Right hindlimb (tissue), 1 donor: ENCODE measurements around the gene H2BK1.

Experiments used
- DNase-seq: peaks from one replicate; pipeline ENCODE4 v3.0.0-alpha.2; 2018

Gene H2BK1

DNA sequence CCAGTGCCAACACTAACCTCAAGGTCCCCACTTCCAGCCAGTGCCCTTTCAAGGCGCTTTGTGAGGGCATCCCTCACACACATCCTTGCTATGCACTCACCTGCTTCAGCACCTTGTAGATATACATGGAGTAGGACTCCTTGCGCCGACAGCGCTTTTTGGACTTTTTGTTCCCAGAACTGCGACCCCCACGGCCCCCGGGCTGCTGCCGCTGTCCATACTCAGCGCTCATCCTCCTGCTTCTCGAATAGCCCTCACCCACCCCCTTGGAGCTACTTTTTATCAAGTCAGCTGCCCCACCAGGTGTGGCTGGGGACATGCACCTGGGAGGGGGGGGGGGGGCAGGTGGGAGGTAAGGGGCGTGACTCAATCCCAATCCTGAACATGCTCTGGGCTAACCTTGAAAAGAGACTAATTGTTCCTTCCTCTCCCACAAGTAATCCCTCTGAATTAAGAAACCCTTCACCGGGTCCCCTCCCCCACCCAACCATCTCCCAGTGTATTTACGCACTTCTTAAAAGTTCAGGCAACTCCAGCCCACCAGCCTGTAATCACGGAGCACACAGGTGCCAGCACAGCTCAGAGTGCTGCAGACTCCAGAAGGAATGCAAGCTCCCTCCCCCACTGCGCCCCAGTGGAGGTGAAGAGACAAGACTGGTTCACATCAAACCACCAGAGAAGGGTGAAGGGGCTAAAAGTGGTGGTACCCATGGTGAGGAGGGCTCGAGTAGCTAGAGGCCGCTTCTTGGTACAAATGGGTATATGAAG is at the start of gene H2BK1:
Gene H2BK1, minus strand, starts transcription at position 402 of the 768 bp plus-strand sequence. Its CDS starts 170 bp downstream, at position 232.
- no peak for DNase-seq

DNA sequence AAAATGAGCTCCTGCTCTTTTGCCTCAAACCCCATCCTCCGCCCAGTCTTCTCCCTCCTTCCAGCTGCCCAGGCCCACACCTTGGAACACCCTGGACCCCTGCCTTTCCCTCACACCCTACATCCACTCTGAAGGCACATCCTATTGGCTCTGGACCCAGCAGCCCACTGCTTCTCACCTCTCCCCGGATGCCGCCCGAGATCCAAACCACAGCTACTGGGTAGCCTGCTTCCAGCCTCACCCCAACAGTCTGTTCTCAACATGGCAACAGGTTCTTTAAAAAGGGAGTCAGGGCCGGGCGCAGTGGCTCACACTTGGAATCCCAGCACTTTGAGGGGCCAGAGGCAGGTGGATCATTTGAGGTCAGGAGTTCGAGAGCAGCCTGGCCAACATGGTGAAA is 47.7 kb upstream of the H2BK1 start:
- DNase-seq = no peak

GRCh38 chr7:151256410-151257045 is 46.2 kb upstream of the H2BK1 start:
- no peak for DNase-seq

GRCh38 chr7:151255390-151255789 is 45.1 kb upstream of the H2BK1 start:
- DNase-seq = no peak

GRCh38 chr7:151254851-151255250 is 44.6 kb upstream of the H2BK1 start:
- no peak for DNase-seq

GRCh38 chr7:151254316-151254715 is 44.0 kb upstream of the H2BK1 start:
- DNase-seq = no peak

DNA sequence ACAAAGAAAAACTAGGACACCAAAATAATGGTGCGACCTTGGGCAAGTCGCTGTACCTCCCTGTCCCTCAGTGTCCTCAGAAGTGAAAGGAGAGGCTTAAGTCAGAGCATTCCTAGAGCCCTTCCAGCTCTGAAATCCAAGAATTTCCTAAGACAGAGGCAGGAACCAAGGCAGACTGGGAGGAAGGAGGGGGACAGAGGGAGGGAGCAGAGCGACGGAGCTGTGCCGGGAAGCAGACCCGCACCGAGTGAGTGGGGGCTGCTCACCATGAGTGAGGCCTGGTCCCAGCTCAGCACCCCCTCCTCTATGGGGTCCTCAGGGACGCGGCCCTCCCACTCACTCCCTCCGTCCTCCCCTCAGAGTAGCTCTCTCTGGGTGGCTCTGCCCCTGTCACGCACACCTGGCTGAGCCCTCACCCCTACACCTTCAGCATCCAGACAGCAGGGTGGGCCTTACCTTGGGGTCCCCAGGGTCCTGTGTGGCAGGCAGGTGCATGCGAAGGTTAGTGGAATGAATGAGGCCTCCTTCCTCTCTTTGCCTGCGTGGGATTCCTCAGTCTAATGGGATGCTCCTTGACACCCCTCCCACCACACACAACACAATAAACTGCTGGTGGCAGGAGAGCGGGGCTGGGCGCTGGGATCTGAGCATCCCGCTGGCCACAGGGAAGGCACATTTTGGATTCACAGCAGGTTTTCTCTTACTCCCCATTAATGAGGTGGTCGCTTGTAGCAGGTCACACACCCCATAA is 42.8 kb upstream of the H2BK1 start:
- DNase-seq = no peak

DNA sequence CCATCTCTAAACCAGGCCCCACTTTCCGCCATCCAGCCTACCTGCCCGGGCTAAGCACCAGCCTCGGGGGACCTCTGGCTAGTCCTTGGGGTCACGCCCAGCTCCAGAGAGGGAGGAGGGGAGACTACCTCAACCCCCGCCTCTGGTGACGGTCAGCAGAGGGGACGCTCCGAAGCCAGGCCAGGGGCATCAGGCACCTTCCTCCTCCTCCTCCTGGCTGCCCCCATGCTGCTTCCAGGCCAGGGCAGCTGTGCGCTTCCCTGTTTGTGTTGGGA is 42.2 kb upstream of the H2BK1 start:
- no peak for DNase-seq

DNA sequence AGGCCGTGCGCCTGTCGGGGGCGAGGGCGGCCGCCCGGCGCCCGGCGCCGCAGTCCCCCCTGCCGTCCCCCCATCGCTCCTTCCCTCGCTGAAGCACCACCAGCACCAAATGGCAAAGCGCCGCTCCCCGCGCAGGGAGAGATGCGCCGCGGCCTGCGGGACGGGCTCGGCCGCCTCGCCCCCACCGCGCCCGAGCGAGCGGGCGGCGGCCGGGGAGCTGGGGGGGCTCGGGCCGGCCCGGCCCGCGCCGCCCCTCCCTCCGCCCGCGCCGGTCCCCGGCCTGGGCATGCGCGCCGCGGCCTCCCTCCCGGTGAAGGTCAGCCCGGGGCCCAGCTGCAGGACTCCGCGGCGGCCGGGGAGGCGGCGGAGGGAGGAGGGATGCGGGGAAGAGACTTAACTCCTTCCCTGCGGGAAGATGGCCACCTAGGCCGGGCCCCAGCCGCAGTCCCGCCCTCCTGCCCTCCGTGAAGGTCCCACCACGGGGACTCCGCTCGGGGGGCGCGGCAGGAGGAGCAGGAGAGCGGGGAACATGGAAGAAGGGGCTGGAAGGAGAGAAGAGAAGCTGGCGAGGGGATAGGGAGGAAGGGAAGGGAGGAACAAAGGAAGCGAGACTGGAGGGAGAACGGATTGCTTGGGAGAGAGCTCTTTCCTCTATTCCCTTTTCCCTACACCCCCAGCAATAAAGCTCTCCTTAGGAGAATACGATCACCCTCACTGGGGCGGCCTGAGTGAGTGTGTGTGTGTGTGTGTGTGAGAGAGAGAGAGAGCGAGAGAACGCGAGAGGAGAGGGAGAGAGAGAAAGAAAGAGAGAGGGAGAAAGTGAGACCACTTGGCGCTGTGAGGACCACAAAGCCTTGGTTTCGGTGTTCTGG is 41.6 kb upstream of the H2BK1 start:
- DNase-seq = peak; percentile 92

- DNase-seq = peak; percentile 79
Observed at GRCh38 chr7:151251328-151251688, 41.0 kb upstream of the H2BK1 start.

DNA sequence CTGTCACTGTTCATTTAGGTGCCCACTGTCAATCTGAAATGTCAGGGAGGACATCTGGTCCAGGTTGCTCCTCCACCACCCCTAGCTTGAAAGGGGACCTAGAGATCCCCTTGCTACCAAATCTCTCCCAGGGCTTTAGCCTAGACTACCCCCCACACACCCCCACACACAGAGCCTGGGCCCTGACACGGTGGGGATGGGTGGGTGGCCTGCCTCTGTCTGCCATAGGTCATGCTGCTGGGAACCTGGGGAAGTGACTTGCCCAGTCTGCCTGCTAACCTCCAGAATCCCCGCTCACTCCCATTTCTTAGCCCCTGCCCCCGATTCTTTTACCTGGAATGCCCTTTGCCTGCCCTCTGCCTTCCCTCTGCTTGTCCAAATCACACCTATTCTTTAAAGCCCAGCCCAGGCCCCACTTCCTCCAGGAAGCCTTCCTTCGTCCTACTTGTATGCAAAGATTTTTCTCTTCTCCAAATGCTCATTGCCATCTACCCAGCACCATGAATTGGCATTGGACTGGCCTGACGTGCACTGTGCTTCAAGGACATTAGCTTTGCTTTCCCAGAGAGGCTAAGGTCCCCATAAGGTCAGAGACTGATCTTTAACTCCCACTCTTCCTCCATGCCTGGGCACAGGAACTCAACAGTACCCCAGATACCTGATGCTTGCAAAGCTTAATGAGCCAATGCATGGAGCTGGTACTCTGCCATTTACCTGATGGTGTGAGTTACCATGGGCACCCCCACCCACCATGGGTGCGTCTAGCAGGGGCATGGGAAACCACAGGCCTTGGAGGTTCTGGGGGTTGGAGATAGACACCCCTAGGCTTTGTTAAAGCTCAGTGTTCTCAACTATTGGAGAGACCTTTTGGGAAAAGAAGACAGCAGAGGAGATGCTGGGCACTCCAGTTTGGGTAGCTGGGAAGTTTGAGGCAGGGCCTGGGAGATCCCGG is 40.2 kb upstream of the H2BK1 start:
- DNase-seq = no peak

GRCh38 chr7:151249732-151250072 is 39.4 kb upstream of the H2BK1 start:
- DNase-seq = peak; percentile 77

DNA sequence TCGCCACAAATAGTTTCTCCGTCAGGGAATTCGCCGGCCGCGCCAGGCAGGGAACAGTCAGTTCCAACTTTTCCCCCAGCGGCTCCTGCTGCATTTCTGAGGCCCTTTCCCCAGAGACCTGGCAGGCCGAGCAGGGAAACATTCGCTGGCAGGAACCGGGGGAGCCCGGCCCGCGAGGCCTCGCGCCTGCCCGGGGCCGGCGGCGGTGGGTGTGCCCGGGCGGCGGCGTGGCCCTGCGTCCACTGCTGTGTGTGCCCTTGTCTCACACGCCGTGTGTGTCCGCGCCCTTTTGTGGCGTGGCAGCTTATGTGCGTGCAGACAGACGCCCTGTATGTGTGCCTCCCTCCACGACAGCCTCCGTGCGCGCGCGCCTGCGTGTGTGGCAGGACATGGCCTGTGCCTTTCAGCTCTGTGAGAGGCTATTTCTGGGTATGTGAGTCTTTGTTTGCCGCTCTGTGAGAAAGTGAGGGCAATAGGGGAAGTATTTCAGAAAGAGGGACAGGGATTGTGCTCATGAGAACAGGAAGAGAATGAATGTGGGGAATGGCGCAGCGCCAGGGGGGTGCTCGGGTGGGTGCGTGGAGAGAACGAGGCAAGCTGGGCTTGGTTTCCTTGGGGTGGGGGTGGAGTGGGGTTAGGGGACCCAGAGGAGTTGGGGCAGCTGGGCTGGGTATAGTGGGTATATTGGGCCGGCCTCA is 38.9 kb upstream of the H2BK1 start:
- DNase-seq = peak; percentile 82

GRCh38 chr7:151248346-151249033 is 38.2 kb upstream of the H2BK1 start, which contains the start of gene SMARCD3:
Gene SMARCD3 (minus strand): TSS chr7:151248694. CDS start chr7:151248562, 132 bp downstream.
- peak; percentile 87 for DNase-seq

DNA sequence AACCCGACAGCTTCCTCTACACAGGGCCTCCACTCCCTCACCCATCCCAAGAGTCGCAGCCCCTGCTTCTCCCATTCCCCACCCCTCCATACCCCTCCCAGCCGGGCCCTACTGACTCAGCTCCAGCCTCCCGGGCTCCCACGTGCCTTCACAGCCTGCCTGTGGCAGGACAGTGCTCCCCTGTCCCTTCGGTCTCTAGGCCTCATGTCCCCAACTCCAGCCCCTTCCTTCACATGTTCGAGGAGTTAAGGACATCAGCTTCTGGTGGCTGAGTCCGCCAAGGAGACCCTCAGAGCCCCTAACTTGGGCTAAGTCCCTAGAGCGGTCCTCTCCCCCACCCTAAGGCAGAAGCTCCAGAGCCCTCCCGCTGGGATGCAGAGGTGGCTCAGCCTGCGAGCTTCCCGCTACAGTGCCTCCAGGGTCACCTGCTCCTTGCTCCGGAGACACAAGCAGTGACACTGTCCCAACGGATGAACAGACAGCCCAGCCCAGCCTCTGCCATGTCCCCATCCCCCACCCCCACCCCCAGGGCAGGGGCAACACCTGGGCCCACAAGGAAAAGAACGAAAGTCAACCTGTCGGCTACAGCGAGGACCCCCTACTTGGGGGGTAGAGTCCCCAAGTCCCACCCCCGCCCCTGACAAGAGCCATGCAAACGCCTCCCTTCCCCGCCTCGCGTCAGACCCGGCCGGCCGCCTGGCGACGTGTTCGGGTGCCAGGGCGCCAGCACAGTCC is 37.5 kb upstream of the H2BK1 start:
- DNase-seq = peak; percentile 63

DNA sequence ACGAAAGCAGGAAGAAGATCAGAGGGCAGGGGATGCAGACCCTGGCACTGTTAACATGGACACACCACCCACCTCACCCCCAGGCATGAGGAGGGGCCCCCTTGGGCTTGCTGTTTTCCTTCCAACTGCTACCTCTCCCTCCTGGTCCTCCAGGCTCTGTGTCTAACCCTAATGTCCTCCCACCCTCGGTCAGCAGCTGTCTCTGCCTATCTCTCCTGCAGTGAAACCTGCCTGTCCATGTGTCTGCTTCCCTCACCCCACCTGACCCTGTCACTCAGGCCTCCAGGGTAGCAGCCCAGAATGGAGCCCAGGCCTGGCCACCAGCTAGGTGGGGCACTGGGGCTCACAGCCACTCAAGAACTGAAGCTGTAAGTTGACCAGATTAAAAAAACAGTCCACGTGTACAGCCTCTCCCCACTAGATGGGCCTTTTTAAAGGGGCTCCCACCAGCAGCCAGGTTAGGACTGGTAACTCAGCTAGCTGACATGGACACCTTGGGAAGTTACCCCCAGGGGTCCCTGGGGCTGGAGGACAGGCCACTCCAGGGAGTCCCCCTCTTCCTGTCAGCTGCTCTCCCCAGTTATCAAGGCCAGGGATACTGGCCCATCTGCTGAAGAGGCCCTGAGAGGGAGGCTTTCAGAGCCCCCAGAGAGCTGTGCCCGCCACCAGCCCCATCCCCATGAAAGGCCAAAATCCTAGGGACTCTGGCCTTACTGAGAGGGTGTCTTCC is 36.7 kb upstream of the H2BK1 start:
- peak; percentile 87 for DNase-seq

- DNase-seq = no peak
Observed at GRCh38 chr7:151246102-151246850, 36.0 kb upstream of the H2BK1 start.

- DNase-seq = peak; percentile 62
Observed at GRCh38 chr7:151245360-151246101, 35.2 kb upstream of the H2BK1 start.
